Cardiac fibroblast (primary cell): ENCODE measurements around the gene STT3B.
A peak's percentile ranks its signal among the peaks of the same experiment; 100 is the strongest.

Source experiments
- DNase-seq, 2 donors: peaks; one replicate each; pipeline versions ENCODE4 v3.0.0 to v3.0.0-alpha.2; 2010; ENCODE audit warnings: low read depth in 2 of 2
- H3K4me3 ChIP-seq, 2 donors: replicated peaks in 1 of 2; 1 replicate in 1 of 2; 2 replicates in 1 of 2; pipeline ENCODE4 v1.5.1; 2011; ENCODE audit warnings: low read depth in 2 of 2, low read length in 2 of 2, mild to moderate bottlenecking in 2 of 2, moderate library complexity in 1 of 2
- TF ChIP-seq, protein P1 (sequence below): IDR thresholded peaks from one replicate; pipeline ENCODE4 v1.5.1; 2011; ENCODE audit warnings: low read depth, mild to moderate bottlenecking, low read length, inconsistent platforms

Gene STT3B

DNA sequence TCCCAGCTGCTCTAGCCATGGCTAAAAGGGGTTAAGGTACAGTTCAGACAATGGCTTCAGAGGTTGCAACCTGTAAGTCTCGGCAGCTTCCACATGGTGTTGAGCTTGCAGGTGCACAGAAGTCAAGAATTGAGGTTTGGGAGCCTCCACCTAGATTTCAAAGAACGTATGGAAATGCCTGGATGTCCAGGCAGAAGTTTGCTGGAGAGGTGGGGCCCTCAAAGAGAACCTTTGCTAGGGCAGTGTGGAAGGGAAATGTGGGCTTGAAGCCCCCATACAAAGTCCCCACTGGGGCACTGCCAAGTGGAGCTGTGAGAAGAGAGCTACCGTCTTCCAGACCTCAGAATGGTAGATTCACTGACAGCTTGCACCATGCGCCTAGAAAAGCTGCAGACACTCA is 73.7 kb downstream of the STT3B start:
- DNase-seq, result no peak
- TF ChIP-seq, protein P1, sequence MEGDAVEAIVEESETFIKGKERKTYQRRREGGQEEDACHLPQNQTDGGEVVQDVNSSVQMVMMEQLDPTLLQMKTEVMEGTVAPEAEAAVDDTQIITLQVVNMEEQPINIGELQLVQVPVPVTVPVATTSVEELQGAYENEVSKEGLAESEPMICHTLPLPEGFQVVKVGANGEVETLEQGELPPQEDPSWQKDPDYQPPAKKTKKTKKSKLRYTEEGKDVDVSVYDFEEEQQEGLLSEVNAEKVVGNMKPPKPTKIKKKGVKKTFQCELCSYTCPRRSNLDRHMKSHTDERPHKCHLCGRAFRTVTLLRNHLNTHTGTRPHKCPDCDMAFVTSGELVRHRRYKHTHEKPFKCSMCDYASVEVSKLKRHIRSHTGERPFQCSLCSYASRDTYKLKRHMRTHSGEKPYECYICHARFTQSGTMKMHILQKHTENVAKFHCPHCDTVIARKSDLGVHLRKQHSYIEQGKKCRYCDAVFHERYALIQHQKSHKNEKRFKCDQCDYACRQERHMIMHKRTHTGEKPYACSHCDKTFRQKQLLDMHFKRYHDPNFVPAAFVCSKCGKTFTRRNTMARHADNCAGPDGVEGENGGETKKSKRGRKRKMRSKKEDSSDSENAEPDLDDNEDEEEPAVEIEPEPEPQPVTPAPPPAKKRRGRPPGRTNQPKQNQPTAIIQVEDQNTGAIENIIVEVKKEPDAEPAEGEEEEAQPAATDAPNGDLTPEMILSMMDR, result no peak
- H3K4me3 ChIP-seq, result no peak overlapping the region

DNA sequence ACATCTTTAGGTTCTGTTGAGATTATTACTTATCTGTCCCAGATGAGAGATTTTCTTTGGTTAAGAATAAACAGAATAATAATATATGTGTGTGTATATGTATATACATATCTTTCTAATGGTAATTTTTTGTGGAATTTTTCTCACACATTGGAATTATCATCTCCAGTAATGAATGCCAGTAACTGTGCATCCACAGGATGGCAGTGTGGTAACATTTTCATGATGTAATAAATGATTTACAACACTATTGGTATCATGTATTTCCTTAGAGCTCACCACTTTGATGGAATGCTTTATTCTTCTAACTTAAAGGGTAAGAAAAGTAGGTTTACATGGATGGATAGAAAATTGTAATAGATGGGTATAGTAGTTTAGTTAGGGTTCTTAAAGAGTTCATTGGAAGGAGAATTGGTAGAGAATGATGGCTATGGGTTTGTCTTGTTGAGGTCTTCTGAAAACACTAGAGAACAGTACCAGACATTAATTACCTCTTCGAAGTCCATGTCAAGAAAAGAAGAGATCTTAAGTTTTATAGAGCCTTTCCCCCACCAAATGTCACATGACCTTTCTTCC is 78.1 kb downstream of the STT3B start:
- H3K4me3 ChIP-seq, result no peak overlapping the region
- TF ChIP-seq, protein P1, result peak; percentile 56
- DNase-seq, result peak; percentile 59 to 70

DNA sequence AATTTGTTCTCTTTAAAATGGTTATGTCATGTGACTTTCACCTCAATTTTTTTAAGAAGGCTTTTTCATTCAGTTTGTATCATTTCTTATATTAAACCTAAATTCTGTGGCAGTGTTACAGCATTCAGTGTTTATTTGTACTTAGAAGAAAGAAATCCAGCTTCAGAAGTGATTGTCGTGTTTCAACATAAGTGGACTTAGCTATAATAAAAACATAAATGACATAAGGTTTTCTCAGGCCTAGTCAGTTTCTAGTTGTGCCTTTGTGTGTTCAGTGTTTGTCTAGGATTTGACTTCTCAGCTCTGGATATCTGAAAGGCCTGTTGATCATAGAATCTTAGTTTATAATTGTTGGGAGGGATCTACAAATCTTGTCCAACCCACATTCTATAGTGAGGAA is 80.5 kb downstream of the STT3B start:
- TF ChIP-seq, protein P1, result no peak
- no peak for DNase-seq
- no peak overlapping the region for H3K4me3 ChIP-seq

DNA sequence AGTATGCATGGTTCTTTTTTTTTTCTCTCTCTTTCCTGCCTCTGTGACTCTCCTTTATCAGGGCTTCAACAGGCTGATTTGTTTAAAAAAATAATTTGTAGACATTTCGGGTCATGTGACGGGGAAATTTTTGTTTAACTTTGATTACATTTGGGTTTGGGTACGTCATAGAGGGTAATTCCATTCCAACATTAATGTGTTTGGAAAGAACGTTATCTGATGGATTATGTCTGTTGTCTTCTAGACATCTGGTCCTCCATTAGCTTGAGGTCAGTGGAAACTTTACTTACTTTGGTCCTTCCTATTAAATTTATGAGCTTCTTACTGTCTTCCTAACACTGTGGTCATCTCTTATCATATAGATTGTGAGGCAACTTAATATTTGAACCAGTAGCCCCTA is 80.9 kb downstream of the STT3B start:
- H3K4me3 ChIP-seq, result no peak overlapping the region
- TF ChIP-seq, protein P1, result no peak
- DNase-seq, result no peak

DNA sequence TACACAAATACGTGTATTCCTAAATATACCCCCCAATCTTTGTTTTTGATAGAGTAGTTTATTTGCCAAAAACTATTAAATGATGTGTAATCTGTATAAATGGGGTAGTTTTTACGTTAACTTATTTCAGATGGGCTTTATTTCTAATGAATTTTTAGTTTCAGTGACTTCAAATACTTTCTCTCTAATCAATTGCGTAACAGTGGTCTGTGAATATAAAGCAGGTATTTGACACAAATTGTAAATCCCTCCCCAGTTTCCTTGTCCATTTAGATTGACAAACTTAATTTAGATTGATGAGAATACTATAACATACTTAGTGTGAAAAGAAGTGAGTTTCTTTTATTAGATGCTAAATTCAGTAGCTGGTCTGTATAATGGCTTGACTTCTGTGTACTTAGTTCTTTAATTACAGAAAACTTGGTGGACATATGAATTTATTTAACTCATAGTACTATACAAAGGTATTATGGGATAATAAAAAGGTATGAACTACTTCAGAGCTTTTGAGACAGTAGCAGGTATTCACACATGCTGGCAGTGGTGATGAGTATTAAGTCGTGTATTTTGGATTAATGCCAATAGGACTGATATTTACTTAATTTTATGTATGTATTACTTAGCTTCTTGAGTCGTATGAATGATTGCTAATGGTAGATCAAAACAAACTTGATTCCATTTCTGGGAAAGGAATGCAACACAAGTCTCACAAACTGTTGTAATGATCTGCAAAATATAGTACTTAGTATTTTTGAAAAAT is 81.6 kb downstream of the STT3B start:
- DNase-seq, result peak in 1 of 2 donors; percentile 29
- TF ChIP-seq, protein P1, result no peak

DNA sequence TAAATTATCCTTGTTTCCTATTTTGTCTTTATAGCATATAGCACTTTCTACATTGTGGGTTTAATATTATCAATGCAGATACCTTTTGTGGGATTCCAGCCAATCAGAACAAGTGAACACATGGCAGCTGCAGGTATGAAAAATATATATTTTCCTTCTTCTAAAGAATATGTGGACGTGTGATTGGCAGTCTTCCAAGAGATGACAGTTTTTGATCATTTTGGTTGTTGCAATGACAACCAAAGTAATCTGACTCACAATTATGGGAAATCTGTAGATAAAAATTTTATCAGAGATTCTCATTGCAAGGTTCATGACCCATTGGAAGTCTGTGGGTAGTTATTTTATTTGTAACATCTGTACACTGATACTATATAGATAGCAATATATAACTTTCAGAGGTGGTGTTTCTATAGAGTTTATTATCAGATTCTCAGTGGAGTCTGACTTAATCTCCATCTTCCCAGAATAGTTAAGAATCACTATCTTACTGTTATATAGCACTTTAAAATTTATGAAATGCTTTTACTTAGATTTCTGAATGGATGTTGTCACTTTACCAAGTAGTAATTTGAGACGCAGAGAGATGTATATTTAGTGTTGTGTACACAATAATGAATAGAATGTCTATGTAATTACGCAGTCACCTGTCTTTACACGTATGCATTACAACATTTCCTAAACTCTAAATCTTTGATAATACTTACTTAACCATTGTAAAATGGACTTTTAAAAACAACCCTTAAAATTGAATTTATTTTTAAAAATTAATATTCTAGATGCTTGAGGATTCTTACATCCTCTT is 82.5 kb downstream of the STT3B start:
- no peak overlapping the region for H3K4me3 ChIP-seq
- TF ChIP-seq, protein P1, result no peak
- DNase-seq, result no peak

More for the DNA sequence above, 81.6 kb downstream of the STT3B start:
- no peak overlapping the region for H3K4me3 ChIP-seq
